Astrocyte (in vitro differentiated cells and primary cell): ENCODE measurements around the gene HBA2.
"Not testable (repeated sequence)": the region's sequence is repeated elsewhere in the genome, so short reads cannot be mapped to it uniquely, and the experiment has no call there.

Experiments
- EZH2 ChIP-seq: IDR thresholded peaks from 2 replicates; pipeline ENCODE4 v1.6.1; 2012; ENCODE audit warnings: mild to moderate bottlenecking, low read length, inconsistent platforms; ENCODE audit not compliant: insufficient read depth
- TF ChIP-seq, protein P1 (sequence below): IDR thresholded peaks from 2 replicates; pipeline ENCODE4 v1.5.1; 2011; ENCODE audit warnings: low read depth, mild to moderate bottlenecking, inconsistent platforms, low read length, moderate library complexity; ENCODE audit not compliant: insufficient read depth

DNA sequence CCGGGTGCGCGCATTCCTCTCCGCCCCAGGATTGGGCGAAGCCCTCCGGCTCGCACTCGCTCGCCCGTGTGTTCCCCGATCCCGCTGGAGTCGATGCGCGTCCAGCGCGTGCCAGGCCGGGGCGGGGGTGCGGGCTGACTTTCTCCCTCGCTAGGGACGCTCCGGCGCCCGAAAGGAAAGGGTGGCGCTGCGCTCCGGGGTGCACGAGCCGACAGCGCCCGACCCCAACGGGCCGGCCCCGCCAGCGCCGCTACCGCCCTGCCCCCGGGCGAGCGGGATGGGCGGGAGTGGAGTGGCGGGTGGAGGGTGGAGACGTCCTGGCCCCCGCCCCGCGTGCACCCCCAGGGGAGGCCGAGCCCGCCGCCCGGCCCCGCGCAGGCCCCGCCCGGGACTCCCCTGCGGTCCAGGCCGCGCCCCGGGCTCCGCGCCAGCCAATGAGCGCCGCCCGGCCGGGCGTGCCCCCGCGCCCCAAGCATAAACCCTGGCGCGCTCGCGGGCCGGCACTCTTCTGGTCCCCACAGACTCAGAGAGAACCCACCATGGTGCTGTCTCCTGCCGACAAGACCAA, at the start of gene HBA2:
- TF ChIP-seq, protein P1, sequence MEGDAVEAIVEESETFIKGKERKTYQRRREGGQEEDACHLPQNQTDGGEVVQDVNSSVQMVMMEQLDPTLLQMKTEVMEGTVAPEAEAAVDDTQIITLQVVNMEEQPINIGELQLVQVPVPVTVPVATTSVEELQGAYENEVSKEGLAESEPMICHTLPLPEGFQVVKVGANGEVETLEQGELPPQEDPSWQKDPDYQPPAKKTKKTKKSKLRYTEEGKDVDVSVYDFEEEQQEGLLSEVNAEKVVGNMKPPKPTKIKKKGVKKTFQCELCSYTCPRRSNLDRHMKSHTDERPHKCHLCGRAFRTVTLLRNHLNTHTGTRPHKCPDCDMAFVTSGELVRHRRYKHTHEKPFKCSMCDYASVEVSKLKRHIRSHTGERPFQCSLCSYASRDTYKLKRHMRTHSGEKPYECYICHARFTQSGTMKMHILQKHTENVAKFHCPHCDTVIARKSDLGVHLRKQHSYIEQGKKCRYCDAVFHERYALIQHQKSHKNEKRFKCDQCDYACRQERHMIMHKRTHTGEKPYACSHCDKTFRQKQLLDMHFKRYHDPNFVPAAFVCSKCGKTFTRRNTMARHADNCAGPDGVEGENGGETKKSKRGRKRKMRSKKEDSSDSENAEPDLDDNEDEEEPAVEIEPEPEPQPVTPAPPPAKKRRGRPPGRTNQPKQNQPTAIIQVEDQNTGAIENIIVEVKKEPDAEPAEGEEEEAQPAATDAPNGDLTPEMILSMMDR = not testable (repeated sequence)
- not testable (repeated sequence) for TF ChIP-seq EZH2
